HG02870 (cell line): ENCODE measurements around the gene ACER3.
"Not testable (repeated sequence)": the region's sequence is repeated elsewhere in the genome, so short reads cannot be mapped to it uniquely, and the experiment has no call there.

Source experiments
- ATAC-seq: cut with Tn5 transposase; IDR thresholded peaks from one replicate; pipeline ENCODE4 v1.9.1; 2021; ENCODE audit warnings: mild to moderate bottlenecking, moderate library complexity; ENCODE audit not compliant: unreplicated experiment

The ACER3 gene

DNA sequence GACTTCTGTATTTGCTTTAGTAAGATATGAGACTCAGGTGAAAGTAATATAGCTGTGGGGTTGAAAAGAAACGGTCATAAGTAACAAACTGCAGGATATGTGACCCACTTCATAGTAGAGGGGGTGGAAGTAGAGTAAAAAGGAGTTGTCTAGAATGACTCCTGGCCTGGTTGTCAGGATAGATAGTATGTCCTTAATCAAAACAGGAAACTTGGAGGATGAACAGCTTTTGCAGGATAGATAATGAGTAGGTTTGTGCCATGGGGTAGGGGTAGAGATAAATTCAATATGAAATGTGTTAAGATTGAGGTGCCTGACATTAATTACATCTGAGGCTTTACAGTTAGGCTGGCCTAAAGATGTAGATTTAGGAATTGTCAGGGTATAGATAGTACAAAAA is 126.5 kb downstream of the ACER3 start:
- ATAC-seq = no peak

- ATAC-seq = no peak
Observed at GRCh38 chr11:76990628-76991027, 129.9 kb downstream of the ACER3 start.

- ATAC-seq = no peak
Observed at GRCh38 chr11:76995081-76995576, 134.4 kb downstream of the ACER3 start.

- ATAC-seq = no peak
Observed at GRCh38 chr11:76997512-76997911, 136.8 kb downstream of the ACER3 start.

- ATAC-seq = no peak
Observed at GRCh38 chr11:76999597-76999996, 138.9 kb downstream of the ACER3 start.

DNA sequence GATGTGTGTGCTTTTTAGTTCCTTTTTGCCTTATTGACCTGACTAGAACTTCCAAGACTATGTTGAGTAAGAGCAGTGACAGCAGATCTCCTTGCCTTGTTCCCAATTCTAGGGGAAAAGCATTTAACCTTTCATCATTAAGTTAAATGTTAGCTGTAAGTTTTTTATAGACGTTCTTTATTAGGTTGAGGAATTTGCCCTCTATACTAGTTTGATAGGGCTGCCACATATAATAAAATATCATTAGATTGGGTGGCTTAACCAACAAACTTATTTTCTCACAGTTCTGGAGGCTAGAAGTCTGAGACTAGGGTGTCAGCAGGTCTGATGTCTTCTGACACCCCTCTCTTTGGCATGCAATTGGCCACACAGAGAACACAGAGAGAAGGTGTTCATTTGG is 140.9 kb downstream of the ACER3 start:
- no peak for ATAC-seq

DNA sequence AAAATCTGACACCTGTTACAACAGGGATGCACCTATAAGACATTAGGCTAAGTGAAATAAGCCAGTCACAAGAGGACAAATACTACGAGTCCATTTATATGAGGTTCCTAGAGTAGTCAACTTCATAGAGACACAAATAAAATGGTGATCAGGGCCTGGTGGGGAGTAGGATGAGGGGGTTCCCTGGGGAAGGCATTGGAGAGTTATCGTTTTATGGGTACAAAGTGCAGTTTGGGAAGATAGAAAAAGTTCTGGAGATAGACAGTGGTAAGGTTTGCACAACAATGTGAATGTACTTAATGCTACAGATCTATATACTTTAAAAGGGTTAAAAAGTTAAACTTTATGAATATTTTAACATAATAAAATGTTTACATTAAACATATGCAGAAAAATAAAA is 142.1 kb downstream of the ACER3 start:
- ATAC-seq = no peak

DNA sequence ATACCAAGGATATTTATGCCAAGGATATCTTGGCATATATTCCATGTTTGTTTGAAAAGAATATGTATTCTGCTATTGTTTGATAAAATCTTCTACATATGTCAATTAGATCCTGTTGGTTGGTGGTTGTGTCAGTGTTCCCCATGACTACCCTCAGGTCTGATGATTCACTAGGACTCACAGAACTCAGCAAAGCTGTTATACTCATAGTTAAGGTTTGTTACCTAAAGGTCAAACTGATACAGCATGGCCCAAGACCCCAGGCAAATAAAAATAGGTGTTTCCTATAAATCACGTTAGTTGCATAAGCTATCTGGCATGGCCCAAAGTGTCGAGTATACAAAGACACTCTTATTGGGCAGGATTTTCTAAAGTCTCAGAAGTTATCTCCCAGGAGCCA is 143.2 kb downstream of the ACER3 start:
- no peak for ATAC-seq

GRCh38 chr11:77009533-77010160 is 148.9 kb downstream of the ACER3 start:
- ATAC-seq = no peak

- no peak for ATAC-seq
Observed at GRCh38 chr11:77014669-77015068, 154.0 kb downstream of the ACER3 start.

GRCh38 chr11:77018396-77018924 is 157.7 kb downstream of the ACER3 start:
- not testable (repeated sequence) for ATAC-seq

- ATAC-seq = no peak
Observed at GRCh38 chr11:77019976-77020595, 159.4 kb downstream of the ACER3 start.

GRCh38 chr11:77020734-77021133 is 160.0 kb downstream of the ACER3 start:
- ATAC-seq = no peak

DNA sequence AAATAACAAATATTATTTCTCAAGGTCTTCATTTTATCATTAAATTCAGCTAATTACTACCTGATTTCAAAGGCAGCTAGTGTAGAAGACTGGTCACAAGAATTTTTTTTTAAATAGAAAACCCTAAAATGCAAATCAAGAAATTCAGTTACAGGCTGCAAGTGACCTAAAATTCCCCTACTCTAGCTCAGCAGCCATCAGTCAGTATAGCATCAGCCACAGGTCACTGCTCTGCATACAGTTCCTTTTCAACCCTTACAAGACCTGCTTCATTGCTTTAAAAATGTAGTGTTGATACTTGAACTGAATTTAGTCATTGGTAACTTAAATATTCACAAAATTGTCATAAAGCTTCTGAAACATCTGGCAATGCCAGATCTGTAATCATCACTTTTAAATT is 164.0 kb downstream of the ACER3 start:
- no peak for ATAC-seq

DNA sequence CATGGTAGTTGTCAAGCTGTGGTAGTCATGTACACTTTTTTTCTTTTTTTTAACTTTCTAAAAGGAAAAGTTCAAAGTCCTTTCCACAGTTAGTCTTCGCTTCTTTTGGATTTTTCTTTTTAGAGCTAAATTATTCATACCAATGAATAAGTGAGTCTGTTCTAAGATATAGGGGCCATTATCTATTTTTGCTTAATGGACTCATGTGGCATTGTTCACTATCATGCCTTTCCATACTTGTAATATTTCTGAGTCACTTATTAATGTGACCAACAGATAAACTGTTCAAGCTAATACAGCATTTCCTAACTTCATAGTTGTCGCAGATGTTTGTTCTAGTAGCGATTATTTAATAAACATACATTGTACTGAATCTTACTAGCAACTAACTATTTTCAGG is 165.5 kb downstream of the ACER3 start:
- no peak for ATAC-seq

DNA sequence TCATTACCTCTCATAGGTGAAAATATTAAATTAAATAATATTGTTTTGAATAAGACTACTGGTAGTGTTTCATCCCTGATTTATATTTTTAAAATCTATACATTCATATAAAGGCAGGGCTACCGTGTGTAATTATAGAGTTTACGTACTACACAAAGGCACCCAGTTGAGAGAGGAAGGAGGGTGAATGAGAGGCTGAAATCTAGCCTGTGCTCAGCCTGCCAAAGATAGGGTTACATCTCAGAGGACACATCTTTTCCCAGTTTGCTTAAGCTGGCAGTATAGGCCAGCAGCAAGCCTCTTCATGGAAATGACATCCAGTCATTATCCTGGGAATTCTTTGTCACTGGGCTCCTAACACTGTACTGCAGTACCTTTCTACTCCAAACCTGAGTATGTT is 166.0 kb downstream of the ACER3 start:
- no peak for ATAC-seq

- no peak for ATAC-seq
Observed at GRCh38 chr11:77027275-77027674, 166.6 kb downstream of the ACER3 start.

GRCh38 chr11:77029829-77030228 is 169.1 kb downstream of the ACER3 start:
- ATAC-seq = no peak

GRCh38 chr11:77030834-77031414 is 170.2 kb downstream of the ACER3 start:
- no peak for ATAC-seq

GRCh38 chr11:77031599-77031998 is 170.9 kb downstream of the ACER3 start:
- ATAC-seq = no peak

GRCh38 chr11:77035039-77035438 is 174.3 kb downstream of the ACER3 start:
- no peak for ATAC-seq

DNA sequence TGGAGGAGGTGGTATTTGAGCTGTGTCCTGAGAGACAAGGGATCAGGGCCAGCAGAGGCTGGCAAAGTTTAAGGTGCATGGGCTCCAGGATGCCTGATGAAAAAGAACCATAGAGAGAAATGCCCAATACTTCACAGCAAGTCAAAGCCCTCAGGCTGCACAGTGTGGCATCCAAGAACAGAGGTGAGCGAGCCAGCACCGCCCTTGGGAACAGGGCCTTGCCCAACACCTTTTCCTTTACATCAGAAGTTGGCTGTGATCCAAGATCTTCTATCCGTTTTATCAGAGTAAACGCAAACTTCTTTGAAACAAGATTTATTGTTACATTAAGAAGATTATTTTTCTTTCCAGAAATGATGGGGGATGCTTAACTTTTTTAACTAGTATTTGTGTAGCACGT is 174.9 kb downstream of the ACER3 start:
- no peak for ATAC-seq
